Neural crest cell (in vitro differentiated cells): ENCODE data around the gene CAST. TPM values are rescaled to one million over a fixed set of nuclear protein-coding genes. Genes with fewer than 3 reads are reported as not detected.
A peak's percentile ranks its signal among the peaks of the same experiment; 100 is the strongest.

Experiments
- DNase-seq: peaks from one replicate; pipeline ENCODE4 v3.0.0; 2021; ENCODE audit warnings: low read depth, mixed read lengths, low spot score
- H3K27ac Mint-ChIP-seq: one replicate; pipeline ENCODE4 v1.8.0; 2021; ENCODE audit warnings: mild to moderate bottlenecking, mixed read lengths; ENCODE audit not compliant: unreplicated experiment
- H3K27me3 Mint-ChIP-seq: 2 replicates; pipeline ENCODE4 v1.8.0; 2021; ENCODE audit warnings: low read depth, mild to moderate bottlenecking, mixed read lengths
- H3K36me3 Mint-ChIP-seq: 2 replicates; pipeline ENCODE4 v1.8.0; 2021; ENCODE audit warnings: low read depth, mild to moderate bottlenecking, mixed read lengths
- H3K4me1 Mint-ChIP-seq: 2 replicates; pipeline ENCODE4 v1.8.0; 2021; ENCODE audit warnings: mixed read lengths
- H3K4me3 Mint-ChIP-seq: one replicate; pipeline ENCODE4 v1.8.0; 2021; ENCODE audit warnings: mild to moderate bottlenecking, mixed read lengths
- H3K9me3 Mint-ChIP-seq: 2 replicates; pipeline ENCODE4 v1.8.0; 2021; ENCODE audit warnings: mixed read lengths
- total RNA-seq: library from RNA; stranded (reverse); gene quantifications from 2 replicates; pipeline ENCODE4 v1.2.1, GENCODE V29; 2021
- TF ChIP-seq, protein P1 (sequence below): fragments of 200-600 bp; sonication (generic); conservative IDR thresholded peaks from 2 replicates; pipeline ENCODE4 v1.5.0; 2021; ENCODE audit warnings: antibody characterized with exemption, mild to moderate bottlenecking

The CAST gene
- total RNA-seq, 1 donor from 2014 or later, result 50.7 TPM

DNA sequence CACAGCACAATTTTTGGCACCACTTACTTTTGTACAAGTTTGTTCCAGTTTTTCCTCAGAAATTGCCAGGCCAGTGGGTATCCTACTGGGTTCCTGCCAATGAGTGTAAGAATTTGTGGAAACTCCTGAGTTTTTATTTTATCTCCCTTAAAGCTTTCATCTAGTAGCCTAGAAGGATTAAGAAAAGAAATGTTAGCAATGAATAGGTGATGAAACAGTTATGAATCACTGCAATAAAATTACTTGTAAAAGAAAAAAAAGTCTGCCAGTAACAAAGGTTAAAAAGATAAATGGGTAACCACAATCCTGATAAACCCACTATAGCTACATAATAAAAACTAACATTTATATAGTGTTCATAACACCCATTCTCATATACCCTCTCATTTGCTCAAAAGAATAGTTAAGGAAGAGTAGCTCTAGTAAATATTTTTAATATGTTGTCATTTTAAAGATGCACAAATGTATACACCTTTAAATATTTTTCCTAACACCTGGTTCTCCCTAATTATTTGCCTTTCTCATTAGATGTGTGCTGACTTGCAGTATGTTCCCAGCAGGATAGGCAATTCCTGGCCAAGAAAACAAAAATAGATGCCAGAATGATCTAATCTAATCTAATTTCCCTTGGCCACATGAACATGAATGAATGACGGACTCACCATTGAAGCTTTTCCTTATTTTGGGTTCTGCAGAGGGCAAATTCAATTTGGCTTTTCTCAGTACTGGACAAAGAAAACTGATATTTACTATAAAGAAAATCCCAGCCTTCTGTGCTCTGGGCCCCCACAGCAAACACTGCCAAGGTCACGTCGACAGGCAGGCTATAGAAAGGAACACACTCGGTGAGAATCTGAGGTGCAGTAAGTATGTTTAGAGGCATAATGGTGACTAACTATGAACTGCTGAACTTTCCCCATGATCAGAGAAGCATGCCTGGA, 119.1 kb downstream of the CAST start:
- Mint-ChIP-seq H3K4me3 (no peak overlapping the region), H3K9me3 (peaks cover 3% of the 10 kb centered on the region), H3K4me1 (peaks cover 24% of the 10 kb centered on the region), H3K27me3 (no peaks in the 10 kb centered on the region), H3K36me3 (peaks cover 36% of the 10 kb centered on the region), H3K27ac (no peak overlapping the region)
- DNase-seq, result no peak
- TF ChIP-seq, protein P1, sequence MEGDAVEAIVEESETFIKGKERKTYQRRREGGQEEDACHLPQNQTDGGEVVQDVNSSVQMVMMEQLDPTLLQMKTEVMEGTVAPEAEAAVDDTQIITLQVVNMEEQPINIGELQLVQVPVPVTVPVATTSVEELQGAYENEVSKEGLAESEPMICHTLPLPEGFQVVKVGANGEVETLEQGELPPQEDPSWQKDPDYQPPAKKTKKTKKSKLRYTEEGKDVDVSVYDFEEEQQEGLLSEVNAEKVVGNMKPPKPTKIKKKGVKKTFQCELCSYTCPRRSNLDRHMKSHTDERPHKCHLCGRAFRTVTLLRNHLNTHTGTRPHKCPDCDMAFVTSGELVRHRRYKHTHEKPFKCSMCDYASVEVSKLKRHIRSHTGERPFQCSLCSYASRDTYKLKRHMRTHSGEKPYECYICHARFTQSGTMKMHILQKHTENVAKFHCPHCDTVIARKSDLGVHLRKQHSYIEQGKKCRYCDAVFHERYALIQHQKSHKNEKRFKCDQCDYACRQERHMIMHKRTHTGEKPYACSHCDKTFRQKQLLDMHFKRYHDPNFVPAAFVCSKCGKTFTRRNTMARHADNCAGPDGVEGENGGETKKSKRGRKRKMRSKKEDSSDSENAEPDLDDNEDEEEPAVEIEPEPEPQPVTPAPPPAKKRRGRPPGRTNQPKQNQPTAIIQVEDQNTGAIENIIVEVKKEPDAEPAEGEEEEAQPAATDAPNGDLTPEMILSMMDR, result no peak

- H3K27ac Mint-ChIP-seq, result peak overlapping the region; percentile 39
- H3K9me3 Mint-ChIP-seq, result peaks cover 3% of the 10 kb centered on the region
- H3K36me3 Mint-ChIP-seq, result peaks cover 32% of the 10 kb centered on the region
- H3K4me3 Mint-ChIP-seq, result peak overlapping the region; percentile 10
- no peaks in the 10 kb centered on the region for H3K27me3 Mint-ChIP-seq
- TF ChIP-seq, protein P1, result no peak
- DNase-seq, result no peak
- H3K4me1 Mint-ChIP-seq, result peaks cover 24% of the 10 kb centered on the region
Observed at GRCh38 chr5:96783326-96783725, 121.2 kb downstream of the CAST start.

GRCh38 chr5:96785326-96786109, 123.3 kb downstream of the CAST start:
- Mint-ChIP-seq H3K27me3 (no peaks in the 10 kb centered on the region), H3K4me3 (no peak overlapping the region), H3K27ac (no peak overlapping the region), H3K4me1 (peaks cover 27% of the 10 kb centered on the region), H3K36me3 (peaks cover 23% of the 10 kb centered on the region), H3K9me3 (peaks cover 3% of the 10 kb centered on the region)
- DNase-seq, result no peak
- TF ChIP-seq, protein P1, result no peak

GRCh38 chr5:96788112-96788749, 126.1 kb downstream of the CAST start:
- peaks cover 22% of the 10 kb centered on the region for H3K36me3 Mint-ChIP-seq
- TF ChIP-seq, protein P1, result no peak
- H3K9me3 Mint-ChIP-seq, result no peaks in the 10 kb centered on the region
- H3K4me3 Mint-ChIP-seq, result no peak overlapping the region
- DNase-seq, result no peak
- no peaks in the 10 kb centered on the region for H3K27me3 Mint-ChIP-seq
- peaks cover 21% of the 10 kb centered on the region for H3K4me1 Mint-ChIP-seq
- no peak overlapping the region for H3K27ac Mint-ChIP-seq

- TF ChIP-seq, protein P1, result no peak
- no peak overlapping the region for H3K27ac Mint-ChIP-seq
- peaks cover 17% of the 10 kb centered on the region for H3K36me3 Mint-ChIP-seq
- H3K4me1 Mint-ChIP-seq, result peaks cover 20% of the 10 kb centered on the region
- H3K9me3 Mint-ChIP-seq, result no peaks in the 10 kb centered on the region
- no peak overlapping the region for H3K4me3 Mint-ChIP-seq
- H3K27me3 Mint-ChIP-seq, result no peaks in the 10 kb centered on the region
- DNase-seq, result no peak
Observed at GRCh38 chr5:96789794-96790330, 127.7 kb downstream of the CAST start.
